Fibroblast of the conjunctiva (primary cell): ENCODE results near the gene TRAPPC3L.

ENCODE experiments used
- DNase-seq: peaks from one replicate; pipeline ENCODE4 v3.0.0-alpha.2; 2010; ENCODE audit warnings: low read depth

TRAPPC3L gene

DNA sequence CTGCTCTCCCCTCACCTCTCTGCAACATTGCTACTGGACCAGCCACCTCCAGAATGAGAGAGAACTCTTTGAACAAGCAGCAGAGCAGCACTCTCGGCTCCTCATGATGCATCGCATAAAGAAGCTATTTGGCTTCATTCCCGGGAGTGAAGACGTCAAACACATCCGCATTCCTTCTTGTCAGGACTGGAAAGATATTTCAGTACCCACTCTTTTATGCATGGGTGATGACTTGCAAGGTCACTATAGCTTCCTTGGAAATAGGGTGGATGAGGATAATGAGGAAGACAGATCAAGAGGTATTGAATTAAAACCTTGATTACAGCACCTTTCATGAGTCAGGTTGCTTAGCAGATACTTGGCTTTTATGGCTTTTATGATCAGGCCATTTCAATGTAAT, 12.4 kb upstream of the TRAPPC3L start:
- peak; percentile 84 for DNase-seq

DNA sequence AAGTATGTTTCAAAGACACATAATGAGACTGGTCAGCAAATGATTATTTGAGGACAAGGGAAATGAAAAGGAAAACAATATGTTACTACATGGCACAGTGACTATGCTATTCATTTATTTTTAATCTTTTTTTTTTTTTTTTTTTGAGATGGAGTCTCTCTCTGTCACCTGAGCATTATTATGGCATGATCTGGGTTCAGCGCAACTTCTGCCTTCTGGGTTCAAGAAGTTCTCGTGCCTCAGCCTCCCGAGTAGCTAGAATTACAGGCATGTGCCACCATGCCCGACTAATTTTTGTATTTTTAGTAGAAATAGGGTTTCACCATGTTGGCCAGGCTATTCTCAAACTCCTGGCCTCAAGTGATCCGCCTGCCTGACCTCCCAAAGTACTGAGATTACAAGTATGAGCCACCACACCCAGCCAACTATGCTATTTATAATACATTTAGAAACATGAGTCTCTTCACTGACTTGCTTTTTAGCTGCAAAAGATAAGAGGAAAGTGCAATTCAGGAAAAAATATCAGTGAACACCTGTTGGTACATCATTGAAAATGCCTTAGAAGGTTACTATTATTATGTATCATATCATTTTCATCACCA, 11.4 kb upstream of the TRAPPC3L start:
- no peak for DNase-seq

DNA sequence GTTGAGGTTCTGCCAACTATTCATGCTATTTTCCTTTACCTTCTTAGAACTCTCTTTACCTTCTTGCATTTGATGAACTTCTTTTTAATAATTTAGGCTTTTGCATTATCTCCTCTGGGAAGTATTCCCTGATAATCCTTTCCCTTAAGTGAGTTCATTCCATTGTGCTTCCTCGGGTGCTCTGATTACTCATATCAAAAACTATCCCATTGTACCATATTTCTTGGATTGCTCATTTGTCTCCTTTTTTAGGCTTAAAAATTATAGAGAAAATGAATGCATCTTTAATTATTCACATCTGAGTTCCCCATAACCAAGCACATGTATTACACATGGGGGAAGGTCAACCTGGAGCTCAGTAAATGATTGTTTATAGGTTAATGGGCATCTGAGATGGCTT, 10.6 kb upstream of the TRAPPC3L start:
- DNase-seq = no peak

DNA sequence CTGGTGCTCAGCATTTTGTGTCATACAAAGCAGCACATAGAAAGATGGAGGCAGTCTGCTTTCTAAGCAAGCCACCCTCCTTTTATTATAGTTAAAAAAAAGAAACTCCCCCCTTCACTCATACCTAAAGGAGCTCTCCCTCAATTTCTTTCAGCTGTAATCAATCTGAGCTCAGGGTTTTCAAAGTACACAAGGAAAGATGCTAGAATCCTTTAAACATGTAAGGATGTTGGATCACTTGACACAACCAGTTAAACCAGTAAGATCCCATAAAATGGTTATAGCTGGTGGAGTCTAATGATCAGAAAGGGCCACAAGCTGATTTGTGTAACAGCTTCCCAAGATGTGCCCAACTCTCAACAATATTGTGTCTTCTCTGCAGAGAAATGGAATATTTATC, 8.0 kb upstream of the TRAPPC3L start, which contains the start of gene CALHM4:
TSS of gene CALHM4 (plus strand) at position 301 of the 400 bp plus-strand sequence. CDS start at position 344, 43 bp downstream.
- DNase-seq = no peak

DNA sequence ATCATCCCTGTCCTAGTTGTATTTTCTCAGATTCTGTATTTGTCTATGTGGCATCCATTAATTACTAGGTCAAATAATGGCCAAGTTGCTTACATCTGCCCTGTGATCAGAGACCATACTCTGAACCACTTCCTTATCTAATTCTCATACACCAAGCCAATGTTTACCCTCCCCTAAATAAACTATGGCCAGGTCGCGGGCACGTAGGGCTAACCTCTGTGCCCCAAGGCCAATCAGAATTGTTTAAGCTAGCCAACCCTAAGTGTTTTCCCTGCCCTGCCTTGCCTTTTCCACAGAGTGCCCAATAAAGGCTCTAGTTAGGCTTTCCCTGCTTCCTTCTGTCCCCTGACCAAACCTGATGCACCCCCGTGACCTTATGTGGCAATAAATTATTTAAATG, 5.3 kb upstream of the TRAPPC3L start:
- DNase-seq = no peak

DNA sequence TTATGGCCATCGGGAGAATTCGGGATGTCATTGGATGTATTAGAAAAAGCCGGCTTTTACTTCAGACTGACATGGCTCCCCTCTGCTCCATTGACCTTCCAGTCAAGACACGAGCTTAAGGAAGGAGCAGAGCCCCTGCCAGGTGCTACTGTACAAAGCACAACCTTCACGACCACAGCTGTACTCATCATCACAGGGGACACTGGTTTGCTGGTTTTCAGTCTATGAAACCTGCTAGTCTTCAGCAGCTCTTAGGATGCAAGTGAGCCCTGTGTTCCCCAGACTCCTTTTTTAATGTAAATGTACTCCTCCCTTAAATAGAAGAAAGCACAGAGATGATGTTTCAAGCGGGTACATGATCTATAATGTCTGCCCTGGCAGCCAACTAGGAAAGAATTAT, 1.9 kb upstream of the TRAPPC3L start:
- no peak for DNase-seq

DNA sequence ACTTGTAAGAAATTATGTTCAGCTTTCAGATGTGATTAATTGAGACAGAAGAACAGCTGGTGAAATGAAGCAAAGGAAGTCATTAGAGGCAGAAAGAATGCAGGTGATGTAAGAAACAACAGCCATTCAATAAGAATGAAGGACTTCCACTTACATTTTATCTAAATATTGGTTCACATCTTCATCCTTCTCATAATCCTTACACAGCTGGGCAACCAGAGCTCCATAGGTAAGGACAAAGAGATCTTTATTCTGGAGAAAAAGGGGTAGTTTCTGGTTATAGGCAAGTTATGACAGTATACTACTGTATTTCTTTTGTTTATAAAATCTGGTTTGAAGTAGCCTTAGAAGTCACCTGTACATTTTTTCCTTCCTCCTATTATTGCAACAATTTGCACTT, 2.3 kb downstream of the TRAPPC3L start:
- no peak for DNase-seq

DNA sequence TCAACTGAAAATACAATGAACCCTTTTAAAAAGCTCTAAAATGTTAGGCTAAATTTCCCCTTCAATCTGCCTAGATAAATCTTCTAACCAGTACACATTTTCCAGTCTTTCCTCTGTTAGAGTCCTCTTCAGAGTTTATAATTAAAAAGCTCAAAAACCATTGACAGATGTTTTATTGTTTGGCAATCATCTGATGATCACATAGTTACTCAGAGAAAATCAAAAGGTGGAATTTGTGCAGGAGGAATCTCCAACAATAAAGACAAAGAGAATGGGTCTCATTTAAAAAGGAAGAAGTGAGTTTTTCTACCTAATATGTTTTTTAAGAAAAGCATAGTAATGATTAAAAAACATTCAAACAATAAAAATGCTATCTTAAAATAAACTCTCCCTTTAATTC, 3.1 kb downstream of the TRAPPC3L start:
- no peak for DNase-seq

DNA sequence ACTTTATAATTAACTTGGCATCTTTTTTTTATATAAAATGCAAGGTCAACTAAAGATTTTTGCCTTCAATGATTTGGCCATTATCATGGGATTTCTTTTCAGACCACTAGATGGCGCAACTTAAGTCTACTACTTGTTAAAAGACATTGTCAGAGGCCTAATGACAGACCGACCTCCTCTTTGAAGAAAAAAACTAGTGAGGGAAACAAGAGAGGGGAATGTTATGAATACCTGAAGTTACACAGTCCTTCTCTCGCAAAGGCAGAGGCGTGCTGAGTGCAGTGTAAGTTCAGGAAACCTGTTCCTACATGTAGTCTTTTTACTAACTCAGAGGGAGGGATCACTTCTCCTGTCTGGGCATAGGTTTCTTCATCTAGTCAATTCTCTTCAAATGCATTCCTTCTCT, 9.3 kb downstream of the TRAPPC3L start:
- peak; percentile 48 for DNase-seq

DNA sequence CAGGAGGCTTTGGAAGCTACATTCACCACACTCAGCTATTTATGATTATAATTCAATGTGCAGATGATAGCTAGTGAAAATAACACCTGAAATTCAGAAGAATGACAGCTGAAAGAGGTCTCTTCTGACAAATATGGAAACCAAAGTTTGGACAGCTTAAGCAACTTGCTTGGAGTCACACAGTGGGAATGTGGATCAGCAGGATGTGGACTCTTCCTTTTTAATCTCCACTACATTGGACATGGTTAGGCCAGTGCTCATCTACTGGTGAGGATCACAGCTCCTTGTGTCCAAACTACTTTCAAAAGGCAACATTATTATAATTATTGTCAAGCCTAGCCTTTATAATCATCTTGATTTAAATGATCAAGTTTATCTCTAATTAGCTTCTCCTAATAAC, 10.4 kb downstream of the TRAPPC3L start:
- DNase-seq = no peak

DNA sequence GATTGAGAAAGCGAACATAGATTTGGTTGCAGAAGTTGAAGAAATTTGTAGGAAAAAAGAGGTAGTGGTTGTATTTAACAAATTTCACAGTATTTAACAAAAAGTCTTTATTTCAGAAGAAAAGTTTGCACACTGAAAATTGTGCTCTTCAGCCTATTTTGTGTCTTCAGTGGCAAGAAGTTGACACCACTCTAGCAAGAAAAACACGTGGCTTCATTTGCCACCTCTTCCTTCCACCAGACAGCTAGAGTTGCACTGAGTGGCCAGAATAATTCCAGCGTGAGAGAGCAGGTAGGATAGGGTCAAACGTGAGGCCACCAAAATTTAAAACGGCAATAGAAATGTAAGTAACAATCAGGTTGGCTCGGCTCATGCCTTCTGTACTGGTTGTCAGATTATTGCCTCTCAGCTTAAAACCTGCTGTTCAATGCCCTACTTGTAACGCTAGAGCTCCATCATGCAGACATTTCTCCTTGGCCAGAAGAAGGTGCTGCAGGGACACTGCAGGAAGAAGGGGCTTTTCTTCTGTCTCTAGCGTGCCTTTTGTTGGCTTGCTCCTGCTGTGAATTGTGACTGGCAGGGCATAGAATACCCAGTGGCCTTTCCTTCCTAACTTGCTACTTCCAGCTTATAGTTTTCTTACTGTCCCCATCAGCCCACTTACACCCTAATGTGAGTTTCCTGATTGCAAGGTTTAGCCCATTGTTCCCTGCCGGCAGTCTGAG, 12.1 kb downstream of the TRAPPC3L start:
- no peak for DNase-seq

DNA sequence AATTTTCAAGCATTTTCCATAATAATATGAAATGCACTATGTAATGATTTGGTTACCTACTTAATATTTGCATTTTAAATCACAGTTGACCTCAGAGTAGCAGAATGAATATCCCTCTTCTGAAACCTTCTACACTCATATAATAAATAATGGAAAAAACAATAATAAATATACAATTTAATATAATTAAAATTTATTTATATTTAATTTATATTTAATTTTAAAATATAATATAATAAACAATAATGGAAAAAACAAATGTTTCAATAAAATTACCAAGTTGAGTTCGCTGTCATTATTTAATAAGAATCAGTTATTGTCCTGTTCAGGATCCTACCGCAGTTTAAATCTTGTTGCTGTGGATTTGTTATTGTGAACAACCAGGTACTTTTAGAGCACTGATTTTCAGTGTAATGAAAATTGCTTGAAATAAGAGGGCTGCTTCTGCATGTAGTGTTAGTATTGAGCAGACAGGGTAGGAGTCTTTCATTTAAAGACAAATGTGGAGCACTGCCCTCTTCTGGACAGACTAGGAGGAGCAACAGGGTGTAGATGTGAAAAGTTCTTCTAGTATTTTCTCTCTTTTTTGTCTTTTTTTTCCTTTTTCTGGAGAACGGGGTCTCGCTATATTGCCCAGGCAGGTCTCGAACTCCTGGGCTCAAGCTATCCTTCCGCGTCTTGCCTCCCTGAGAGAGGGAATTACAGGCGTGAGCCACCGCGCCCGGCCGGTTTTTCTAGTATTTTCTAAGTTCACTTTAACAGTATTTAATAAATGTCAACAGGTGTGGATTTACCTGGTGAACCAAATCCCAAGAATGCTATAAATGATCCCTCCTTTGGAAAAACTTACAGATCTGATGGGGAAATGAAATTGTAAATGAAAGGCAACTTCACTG, 13.6 kb downstream of the TRAPPC3L start:
- DNase-seq = peak; percentile 68

DNA sequence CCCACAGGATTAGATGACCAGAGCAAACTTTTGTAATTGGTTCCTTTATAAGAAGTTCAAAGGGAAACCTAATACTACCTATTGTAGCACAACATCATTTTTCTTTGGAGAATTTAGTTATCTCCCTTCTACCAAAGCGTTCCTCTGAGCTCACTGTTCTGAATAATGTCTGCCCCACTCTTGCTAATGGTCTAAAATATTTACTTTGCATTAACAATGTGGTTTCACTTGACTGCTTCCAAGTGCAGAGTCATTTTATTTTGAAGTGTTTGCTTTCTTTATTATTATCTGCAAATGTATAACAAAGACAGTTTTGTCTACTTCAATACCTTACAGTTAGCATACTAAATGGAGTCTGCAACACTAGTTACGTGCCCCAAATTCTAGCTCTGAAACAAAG, 15.0 kb downstream of the TRAPPC3L start:
- no peak for DNase-seq

DNA sequence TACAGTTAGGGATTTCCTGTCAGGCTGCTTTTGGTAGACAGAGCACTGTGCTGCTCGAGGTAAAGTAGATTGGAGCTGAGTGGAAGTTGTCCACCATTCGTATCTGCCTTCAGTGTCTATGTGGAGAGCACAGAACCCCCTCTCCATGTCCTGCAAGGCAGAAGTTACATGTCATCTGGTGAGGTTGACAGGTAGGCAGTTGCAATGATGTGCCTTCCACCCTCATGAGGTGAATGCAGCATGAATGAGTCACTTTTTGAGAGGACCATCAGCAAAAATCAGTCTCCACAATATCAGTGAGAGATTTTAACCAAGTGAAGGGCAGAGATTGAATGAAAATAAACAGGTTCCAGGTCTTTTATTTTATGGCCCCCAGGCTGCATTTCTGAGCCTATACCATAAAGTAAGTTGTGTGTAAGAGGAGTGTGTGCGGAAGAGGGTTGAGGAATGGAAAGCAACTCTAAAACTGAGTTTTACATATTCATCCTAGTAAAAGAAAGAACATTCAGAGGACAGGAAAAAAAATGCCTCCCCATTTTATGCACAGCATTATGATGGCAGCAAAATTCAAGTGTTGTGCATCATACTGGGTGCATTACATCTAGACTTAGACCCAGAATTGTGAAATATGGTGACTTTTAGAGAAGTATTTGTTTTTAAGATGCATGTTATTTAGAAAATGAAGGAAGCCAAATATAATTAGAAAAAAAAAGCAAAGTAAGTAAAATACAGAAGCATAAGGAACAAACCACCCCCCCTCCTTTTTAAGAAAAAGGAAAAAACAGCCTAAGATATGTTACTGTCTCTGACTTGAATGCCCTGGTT, 15.8 kb downstream of the TRAPPC3L start:
- DNase-seq = no peak

DNA sequence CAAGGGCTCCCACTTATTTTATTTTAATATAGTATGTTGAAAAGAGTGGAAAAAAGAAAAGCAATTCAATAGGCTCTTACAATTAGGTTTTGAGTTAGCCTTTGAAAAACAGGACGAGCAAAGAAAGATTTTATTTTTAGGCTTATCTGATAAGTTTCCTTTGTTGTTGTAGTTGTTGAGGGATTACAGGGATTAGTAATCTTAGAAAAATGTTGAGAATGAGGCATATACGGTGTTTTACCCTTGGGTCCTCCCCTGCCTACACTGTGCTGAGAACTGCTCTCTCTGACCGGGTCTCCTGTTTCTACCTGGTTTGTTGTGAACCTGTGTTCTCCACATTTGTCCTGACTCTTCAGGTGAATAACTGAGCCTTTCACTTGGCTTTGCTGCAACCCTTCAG, 16.7 kb downstream of the TRAPPC3L start:
- no peak for DNase-seq

DNA sequence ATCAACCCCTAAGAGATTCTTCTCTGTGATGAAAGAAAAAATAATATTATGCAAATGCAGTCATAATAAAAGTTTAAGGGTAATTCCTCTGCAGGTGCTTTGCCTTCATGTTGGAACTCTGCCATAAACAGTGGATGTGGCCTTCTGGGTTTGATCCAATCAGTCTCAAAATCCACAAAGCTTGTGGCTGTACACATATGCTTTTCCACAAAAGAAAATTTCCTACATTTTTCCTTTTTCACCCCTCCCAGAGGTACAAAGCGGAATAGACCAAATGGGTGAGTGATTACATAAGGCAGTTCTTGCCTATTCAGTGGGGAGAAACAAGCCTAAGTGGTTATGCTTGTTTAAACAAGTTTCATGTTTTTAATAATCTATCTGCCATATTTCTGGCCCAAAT, 17.4 kb downstream of the TRAPPC3L start:
- DNase-seq = no peak

DNA sequence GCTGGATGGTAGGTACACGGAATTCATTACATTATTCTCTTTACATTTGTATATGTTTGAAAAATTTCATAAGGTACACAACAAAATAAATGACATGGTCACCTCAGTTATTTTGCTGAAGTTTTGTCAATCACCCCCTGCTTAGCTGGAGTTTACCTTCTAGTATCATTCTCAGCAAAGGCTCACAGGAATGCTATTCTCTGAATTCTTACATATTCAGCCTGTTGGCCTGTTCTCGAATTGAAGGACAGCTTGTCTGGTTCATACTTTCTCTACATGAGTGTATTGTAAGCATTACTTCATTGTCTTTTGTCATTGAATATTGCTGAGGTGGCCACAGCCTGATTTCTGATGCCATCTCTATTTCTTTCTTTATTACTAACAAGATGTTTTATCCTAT, 21.2 kb downstream of the TRAPPC3L start:
- no peak for DNase-seq

DNA sequence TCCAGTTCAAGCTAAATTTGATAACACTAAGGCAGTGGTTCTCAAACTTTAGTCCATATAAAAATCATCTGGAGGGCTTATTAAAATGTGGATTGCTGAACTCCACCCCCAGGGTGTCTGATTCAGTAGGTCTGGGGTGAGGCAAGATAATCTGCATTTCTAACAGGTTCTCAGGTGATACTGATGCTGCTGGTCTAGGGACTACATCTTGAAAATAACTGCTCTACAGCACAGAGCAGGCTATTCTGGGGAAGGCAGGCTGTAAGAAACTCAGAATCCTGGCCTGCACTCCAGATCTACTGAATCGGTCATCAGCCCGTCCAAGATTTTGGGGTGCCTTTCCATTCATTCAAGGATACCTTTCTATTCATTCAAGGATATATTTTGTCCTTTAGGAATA, 22.6 kb downstream of the TRAPPC3L start:
- DNase-seq = no peak

DNA sequence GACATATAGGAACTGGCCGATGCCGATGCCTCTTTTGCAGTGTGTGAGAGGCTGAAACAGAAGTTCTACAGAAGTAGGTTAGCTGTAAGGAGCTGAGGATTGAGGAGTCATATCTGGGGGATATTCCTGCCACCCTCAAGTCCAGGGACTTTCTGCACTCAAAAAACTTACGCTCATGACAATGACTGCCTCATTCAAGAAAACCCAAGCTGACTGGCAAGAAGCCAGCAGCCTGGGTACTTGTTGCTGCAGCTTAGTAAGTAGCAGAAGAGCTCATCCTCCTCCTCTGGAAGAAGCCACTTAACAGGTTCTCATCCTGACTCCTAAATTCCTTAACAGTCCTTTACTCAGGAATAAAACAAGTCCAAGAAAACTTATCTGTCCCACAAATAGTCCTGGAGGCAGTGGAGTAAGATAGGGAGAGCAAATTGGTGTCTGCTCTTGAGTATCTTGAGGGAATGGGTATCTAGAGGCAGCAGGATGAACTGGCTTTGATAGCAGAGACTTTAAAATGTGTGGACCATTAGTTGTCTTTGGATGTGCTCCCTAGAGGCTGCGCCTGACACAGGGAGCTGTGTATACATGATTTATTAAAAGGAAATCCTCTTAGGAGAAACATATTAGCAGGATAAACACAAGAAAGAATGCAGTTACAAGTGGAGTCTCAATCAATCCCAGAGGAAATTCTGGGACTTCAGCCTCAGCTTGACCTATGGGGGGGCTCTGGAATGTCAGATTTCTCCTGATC, 26.7 kb downstream of the TRAPPC3L start:
- DNase-seq = no peak

DNA sequence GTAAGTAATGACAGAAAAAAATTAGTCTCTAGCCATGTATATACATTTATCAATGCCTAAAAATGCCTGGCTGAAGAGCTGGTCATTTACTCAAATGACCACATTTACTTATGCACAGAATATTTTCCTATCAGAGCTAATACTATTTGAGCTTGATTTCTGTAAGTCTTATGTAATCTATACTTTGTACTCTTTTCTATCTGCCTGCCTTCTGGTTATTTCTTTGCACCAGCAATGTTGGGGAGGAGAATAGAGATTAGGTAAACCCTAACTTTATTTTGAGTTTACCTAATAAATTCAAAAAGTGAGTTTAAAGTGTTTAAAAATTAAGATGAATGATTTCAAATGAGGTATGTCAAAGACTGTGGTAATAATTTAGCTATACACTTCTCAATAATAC, 30.3 kb downstream of the TRAPPC3L start:
- DNase-seq = no peak

DNA sequence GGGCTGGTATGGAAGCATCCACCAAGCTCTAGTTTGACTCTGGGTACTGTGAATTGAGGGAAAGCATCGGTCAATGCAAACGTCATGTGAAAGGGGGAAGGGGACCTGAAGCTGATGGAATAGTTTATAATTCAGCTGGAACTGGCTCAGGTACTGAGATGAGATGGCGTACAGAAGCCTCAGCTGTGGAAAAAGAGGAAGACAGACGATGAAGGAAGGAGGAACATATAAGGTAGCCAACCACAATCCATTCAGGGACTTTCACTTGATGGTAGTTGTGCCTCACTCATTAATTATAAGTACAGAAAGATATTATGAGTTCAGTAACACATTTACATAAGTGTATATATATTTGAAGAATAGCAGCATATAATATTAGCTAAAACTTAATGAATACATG, 31.4 kb downstream of the TRAPPC3L start:
- DNase-seq = no peak
